Lung (tissue), 12 donors: ENCODE data around the gene CHD9. TPM values are rescaled to one million over a fixed set of nuclear protein-coding genes. Genes with fewer than 3 reads are reported as not detected.
A peak's percentile ranks its signal among the peaks of the same experiment; 100 is the strongest.

Experiments
- ATAC-seq: fragments of 200-7000 bp; cut with Tn5 transposase; one replicate; pipeline ENCODE4 v1.9.1; 2020; ENCODE audit warnings: moderate number of reproducible peaks; ENCODE audit not compliant: insufficient read depth, low FRiP score
- DNase-seq, 3 donors: peaks; one replicate each; pipeline ENCODE4 v3.0.0-alpha.2; 2013 to 2017
- H3K27ac ChIP-seq, 2 donors: one replicate each; pipeline ENCODE4 v1.5.1; 2013; ENCODE audit warnings: mild to moderate bottlenecking in 2 of 2, moderate library complexity in 2 of 2, control low read depth in 1 of 2, inconsistent platforms in 1 of 2, low read depth in 1 of 2, low read length in 1 of 2
- H3K27me3 ChIP-seq, 3 donors: one replicate each; pipeline ENCODE4 v1.5.1; 2013; ENCODE audit warnings: low read length in 2 of 3; ENCODE audit not compliant: control insufficient read depth in 3 of 3, insufficient read depth in 3 of 3
- H3K36me3 ChIP-seq, 4 donors: one replicate each; pipeline ENCODE4 v1.5.1; 2013; ENCODE audit warnings: low read length in 4 of 4, mild to moderate bottlenecking in 1 of 4, moderate library complexity in 1 of 4; ENCODE audit not compliant: control insufficient read depth in 4 of 4, insufficient read depth in 4 of 4
- H3K4me1 ChIP-seq, 5 donors: one replicate each; pipeline ENCODE4 v1.5.1; 2013; ENCODE audit warnings: low read length in 5 of 5, mild to moderate bottlenecking in 2 of 5, moderate library complexity in 1 of 5; ENCODE audit not compliant: control insufficient read depth in 5 of 5, insufficient read depth in 5 of 5
- H3K4me3 ChIP-seq: one replicate; pipeline ENCODE4 v1.5.1; 2013; ENCODE audit warnings: mild to moderate bottlenecking, control low read depth, moderate library complexity
- H3K9ac ChIP-seq, 2 donors: one replicate each; pipeline ENCODE4 v1.5.1; 2013; ENCODE audit warnings: low read length in 2 of 2, control low read depth in 1 of 2; ENCODE audit not compliant: insufficient read depth in 1 of 2
- H3K9me3 ChIP-seq, 4 donors: one replicate each; pipeline ENCODE4 v1.5.1; 2013; ENCODE audit warnings: low read length in 3 of 4, mild to moderate bottlenecking in 1 of 4, moderate library complexity in 1 of 4; ENCODE audit not compliant: control insufficient read depth in 4 of 4, insufficient read depth in 3 of 4
- WGBS, 2 donors: extraction: QIAGEN DNeasy Blood & Tissue Kit; methylation state at CpG; one replicate each; pipeline ENCODE4 v1.1.7; 2013; 5-methylcytosine and 5-hydroxymethylcytosine counted together
- polyA plus RNA-seq, 2 donors: library from polyadenylated mRNA; stranded (reverse); fragments of 200-250 nt; gene quantifications; one replicate each; pipeline ENCODE4 v1.2.1, GENCODE V29; 2013
- total RNA-seq, 2 donors: library from RNA; depleted of rRNA in 1 of 2; stranded (reverse); fragments of >200 nt in 1 of 2; gene quantifications; one replicate each; pipeline ENCODE4 v1.2.1, GENCODE V29; 2014 to 2021
- TF ChIP-seq, protein P1 (sequence below): IDR thresholded peaks from 2 replicates; pipeline ENCODE4 v1.5.1; 2012; ENCODE audit warnings: mild to moderate bottlenecking; ENCODE audit errors: control extremely low read depth, extremely low read depth
- donor health status: control.
- donor health status: control.
- donor health status: Bipolar disorder and iron deficiency.
- donor health status: healthy.
- donor health status: DM: yes; HTN: yes; CAD: no.

Gene CHD9
- total and polyA plus RNA-seq, 4 donors, result 12.7 to 138 (median 39.4) TPM

DNA sequence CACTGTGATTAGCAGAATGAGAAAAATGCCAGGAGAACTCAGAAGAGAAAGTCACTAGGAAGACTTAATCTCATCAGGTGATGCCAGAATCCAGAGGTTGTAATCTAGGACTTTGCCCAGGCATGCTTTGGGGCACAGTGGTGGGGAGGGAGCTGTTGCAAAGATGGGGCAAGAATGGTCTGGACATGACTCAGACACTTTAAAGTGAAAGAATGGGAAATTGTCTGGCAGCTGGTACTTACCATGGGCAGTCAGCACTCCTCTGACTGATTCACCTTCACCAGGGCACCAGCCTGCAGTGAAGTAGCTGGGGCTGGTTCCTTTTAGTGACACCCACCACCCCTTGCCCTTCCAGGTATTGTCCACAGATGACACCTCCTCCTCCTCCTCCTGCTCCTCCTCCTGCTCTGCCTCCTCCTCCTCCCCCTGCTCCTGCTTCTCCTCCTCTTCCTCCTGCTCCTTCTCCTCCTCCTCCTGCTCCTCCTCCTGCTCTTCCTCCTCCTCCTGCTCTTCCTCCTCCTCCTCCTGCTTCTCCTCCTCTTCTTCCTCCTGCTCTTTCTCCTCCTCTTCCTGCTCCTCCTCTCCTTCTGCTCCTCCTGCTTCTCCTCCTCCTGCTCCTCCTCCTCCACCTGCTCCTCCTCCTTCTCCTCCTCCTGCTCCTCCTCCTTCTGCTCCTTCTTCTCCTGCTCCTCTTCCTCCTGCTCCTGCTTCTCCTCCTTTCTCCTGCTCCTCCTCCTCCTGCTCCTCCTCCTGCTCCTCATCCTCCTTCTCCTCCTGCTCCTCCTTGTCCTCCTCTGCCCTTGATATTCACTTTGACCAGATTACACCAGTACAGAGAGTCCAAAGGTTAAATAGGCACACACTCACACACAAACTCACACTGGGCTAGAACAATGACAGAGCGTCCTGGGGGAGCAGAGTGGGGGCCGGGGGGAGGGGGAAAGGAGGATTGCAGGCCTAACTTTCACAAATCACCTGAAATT lies 2.0 kb upstream of the CHD9 start, which contains the start of gene CHD9NB:
TSS of gene CHD9NB (minus strand) at position 379 of the 983 bp plus-strand sequence. CDS start 8,739 bp downstream, outside the sequence.
- H3K27ac ChIP-seq, result peak within 1 kb of the TSS in 1 of 2 donors; percentile 2
- no peak within 1 kb of the TSS for H3K4me3 ChIP-seq
- no peaks in the 10 kb centered on the region for H3K27me3 ChIP-seq
- ATAC-seq (peak; percentile 43), DNase-seq (no peak)
- H3K4me1 ChIP-seq, result peaks cover 3 to 19% (median 9%) of the 10 kb centered on the region in 5 donors
- H3K9me3 ChIP-seq, result no peaks in the 10 kb centered on the region
- TF ChIP-seq, protein P1, sequence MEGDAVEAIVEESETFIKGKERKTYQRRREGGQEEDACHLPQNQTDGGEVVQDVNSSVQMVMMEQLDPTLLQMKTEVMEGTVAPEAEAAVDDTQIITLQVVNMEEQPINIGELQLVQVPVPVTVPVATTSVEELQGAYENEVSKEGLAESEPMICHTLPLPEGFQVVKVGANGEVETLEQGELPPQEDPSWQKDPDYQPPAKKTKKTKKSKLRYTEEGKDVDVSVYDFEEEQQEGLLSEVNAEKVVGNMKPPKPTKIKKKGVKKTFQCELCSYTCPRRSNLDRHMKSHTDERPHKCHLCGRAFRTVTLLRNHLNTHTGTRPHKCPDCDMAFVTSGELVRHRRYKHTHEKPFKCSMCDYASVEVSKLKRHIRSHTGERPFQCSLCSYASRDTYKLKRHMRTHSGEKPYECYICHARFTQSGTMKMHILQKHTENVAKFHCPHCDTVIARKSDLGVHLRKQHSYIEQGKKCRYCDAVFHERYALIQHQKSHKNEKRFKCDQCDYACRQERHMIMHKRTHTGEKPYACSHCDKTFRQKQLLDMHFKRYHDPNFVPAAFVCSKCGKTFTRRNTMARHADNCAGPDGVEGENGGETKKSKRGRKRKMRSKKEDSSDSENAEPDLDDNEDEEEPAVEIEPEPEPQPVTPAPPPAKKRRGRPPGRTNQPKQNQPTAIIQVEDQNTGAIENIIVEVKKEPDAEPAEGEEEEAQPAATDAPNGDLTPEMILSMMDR, result no peak
- H3K9ac ChIP-seq, result no peak within 1 kb of the TSS
- WGBS, 2 donors, result 68 to 83% methylated on average over 2 of the region's 2 CpGs
- H3K36me3 ChIP-seq, result no peaks in the 10 kb centered on the region

DNA sequence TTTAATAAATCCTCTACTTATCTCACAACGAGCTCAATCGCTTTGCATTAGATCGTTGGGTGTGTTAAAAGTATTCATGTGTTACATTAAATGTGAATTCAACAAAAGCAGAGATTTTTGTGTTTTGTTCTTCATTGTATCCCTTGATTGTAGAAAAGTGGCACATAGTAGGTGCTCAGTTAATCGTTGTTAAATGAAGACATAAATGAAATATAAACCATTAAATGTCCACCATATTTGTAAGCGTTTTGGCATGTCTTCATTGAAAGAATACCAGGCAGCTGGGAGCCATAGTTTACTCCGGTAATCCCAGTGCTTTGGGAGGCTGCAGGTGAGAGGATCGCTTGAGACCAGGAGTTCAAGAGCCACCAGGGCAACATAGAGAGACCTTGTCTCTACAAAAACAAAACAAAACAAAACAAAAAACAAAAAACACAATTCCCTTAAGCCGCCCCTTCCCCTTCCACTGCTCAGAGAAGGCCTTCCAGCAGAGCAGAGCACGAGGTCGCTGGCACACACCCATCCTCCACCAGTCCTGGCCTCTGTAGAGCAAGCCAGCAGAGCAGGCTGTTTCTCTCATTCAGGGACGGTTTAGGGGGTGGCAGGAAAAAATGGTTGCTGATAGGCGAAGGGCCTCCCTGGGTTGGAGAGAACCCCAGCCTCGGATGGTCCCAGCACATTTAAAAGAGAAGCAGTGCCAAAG lies 673 bp upstream of the CHD9 start:
- Histone ChIP-seq H3K9me3 (no peaks in the 10 kb centered on the region), H3K9ac (peak overlapping the region in 1 of 2 donors; percentile 2), H3K4me3 (peak overlapping the region; percentile 59), H3K4me1 (peaks cover 3 to 19% (median 9%) of the 10 kb centered on the region in 5 donors), H3K27me3 (no peaks in the 10 kb centered on the region), H3K36me3 (no peaks in the 10 kb centered on the region), H3K27ac (peak overlapping the region; percentile 96 to 97)
- no peak for ATAC-seq
- peak in 2 of 3 donors; percentile 50 to 72 for DNase-seq
- TF ChIP-seq, protein P1, result no peak
- WGBS, 2 donors, result 57% methylated on average over 13 of the region's 13 CpGs

DNA sequence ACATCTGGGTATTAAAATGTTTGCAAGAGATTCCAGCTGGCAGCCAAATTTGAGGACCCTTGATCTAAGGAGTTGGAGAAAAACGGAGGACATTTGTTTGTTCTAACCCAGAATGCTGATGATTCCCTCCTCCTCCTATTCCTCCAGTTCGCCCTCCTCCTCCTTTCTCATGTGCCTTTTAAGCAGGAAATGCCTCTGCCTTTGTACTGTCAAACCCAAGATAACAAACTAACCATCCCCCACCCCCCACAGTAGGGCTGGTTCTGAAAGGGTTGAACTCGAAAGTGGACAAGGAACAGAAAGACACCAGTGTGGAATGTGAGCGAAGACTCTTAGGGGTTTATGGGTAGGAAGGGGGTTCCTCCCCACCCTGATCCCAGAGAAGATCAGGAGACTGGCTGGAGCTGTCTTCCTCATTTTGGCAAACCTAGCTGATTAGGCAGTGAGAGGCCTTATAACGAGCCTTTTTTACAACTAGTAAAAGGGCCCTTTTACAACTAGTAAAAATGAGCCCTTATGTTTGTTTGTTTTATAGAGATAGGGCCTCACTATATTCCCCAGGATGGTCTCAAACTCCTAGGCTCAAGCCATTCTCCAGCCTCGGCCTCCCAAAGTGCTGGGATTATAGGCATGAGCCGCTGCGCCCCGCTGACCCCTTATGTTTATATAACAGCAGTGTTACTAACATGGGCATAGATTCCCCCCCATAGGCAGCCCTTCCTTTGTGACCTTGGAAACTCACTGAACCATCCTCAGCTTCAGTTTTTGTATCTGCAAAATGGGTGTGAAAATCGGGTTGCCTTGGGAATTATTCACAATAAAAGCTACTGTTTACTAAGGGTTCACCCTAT lies 975 bp downstream of the CHD9 start:
- H3K36me3 ChIP-seq, result no peaks in the 10 kb centered on the region
- 31 to 35% methylated on average over 10 of the region's 10 CpGs for WGBS, 2 donors
- ATAC-seq (peak; percentile 4), DNase-seq (peak; percentile 74 to 87 (median 87))
- TF ChIP-seq, protein P1, result no peak
- peak overlapping the region; percentile 59 for H3K4me3 ChIP-seq
- peaks cover 3 to 19% (median 9%) of the 10 kb centered on the region in 5 donors for H3K4me1 ChIP-seq
- H3K27me3 ChIP-seq, result no peaks in the 10 kb centered on the region
- H3K9ac ChIP-seq, result peak overlapping the region in 1 of 2 donors; percentile 64
- no peaks in the 10 kb centered on the region for H3K9me3 ChIP-seq
- peak overlapping the region; percentile 96 to 97 for H3K27ac ChIP-seq
